Subcutaneous adipose tissue (tissue), 4 donors: ENCODE measurements around the gene C10orf95. TPM values are rescaled to one million over a fixed set of nuclear protein-coding genes. Genes with fewer than 3 reads are reported as not detected.

ENCODE experiments used
- CTCF ChIP-seq: fragments of 450-650 bp; IDR thresholded peaks from one replicate; pipeline ENCODE4 v1.5.1; 2016; ENCODE audit warnings: low read depth, mild to moderate bottlenecking, control low read depth, antibody characterized with exemption, moderate library complexity
- total RNA-seq, 4 donors: library from RNA; depleted of rRNA; stranded (reverse); fragments of >200 nt; gene quantifications; one replicate each; pipeline ENCODE4 v1.1.0, GENCODE V29; 2016

Gene C10orf95
- total RNA-seq, 4 donors from 2014 or later, result not detected

DNA sequence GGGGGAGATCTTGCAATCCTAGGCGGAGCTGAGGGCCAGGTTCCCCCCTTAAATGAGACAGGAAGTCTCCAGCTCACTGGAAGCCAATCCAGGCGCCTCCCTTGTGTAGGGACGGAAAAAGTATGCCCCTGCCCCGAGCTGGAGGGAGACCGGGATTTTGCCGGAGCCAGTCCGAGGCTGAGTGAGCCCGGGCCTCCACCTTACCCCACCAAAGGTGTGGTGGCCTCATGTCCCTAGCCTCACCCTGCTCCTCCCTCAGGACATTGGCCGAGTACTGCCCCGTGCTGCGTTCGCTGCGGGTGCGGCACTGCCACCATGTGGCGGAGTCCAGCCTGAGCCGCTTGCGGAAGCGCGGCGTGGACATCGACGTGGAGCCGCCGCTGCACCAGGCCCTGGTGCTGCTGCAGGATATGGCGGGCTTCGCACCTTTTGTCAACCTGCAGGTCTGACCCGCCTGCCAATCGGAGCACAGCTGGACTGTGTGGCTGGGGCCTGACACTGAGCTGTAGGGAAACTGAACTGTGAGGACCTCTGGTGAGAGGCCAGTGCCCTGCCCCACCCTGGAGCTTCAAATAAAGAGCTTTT, 28.7 kb downstream of the C10orf95 start:
- no peak for TF ChIP-seq CTCF

DNA sequence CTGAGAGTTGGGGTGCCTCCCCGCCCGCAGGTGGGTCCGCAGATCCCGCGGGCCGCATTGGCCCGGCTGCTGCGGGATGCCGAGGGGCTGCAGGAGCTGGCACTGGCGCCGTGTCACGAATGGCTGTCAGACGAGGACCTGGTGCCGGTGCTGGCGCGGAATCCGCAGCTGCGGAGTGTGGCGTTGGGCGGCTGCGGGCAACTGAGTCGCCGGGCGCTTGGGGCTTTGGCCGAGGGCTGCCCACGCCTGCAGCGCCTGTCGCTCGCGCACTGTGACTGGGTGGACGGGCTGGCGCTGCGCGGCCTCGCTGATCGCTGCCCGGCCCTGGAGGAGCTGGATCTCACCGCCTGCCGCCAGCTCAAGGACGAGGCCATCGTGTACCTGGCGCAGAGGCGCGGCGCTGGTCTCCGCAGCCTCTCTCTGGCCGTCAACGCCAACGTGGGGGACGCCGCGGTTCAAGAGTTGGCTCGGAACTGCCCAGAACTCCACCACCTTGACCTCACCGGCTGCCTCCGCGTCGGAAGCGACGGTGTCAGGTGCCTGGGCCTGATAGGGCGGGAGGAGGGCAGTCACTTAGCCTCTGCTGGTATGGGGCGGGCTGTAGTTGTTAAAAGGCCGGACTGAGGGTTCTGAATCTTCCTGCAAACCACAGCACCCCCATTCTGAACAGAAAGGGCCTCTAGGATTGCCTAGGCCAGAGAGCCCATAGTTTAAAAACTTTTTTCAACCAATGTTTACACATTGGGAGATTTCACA, 29.4 kb downstream of the C10orf95 start:
- no peak for TF ChIP-seq CTCF

- TF ChIP-seq CTCF, result no peak
These were observed 29.9 kb downstream of the C10orf95 start for GRCh38 chr10:102421507-102421756.

GRCh38 chr10:102420714-102421506, 30.4 kb downstream of the C10orf95 start, which contains the start of gene FBXL15:
Gene FBXL15, plus strand, starts transcription at chr10:102420836. Its CDS starts 294 bp downstream, at chr10:102421130.
- TF ChIP-seq CTCF, result no peak

GRCh38 chr10:102420181-102420713, 31.1 kb downstream of the C10orf95 start:
- TF ChIP-seq CTCF, result no peak

DNA sequence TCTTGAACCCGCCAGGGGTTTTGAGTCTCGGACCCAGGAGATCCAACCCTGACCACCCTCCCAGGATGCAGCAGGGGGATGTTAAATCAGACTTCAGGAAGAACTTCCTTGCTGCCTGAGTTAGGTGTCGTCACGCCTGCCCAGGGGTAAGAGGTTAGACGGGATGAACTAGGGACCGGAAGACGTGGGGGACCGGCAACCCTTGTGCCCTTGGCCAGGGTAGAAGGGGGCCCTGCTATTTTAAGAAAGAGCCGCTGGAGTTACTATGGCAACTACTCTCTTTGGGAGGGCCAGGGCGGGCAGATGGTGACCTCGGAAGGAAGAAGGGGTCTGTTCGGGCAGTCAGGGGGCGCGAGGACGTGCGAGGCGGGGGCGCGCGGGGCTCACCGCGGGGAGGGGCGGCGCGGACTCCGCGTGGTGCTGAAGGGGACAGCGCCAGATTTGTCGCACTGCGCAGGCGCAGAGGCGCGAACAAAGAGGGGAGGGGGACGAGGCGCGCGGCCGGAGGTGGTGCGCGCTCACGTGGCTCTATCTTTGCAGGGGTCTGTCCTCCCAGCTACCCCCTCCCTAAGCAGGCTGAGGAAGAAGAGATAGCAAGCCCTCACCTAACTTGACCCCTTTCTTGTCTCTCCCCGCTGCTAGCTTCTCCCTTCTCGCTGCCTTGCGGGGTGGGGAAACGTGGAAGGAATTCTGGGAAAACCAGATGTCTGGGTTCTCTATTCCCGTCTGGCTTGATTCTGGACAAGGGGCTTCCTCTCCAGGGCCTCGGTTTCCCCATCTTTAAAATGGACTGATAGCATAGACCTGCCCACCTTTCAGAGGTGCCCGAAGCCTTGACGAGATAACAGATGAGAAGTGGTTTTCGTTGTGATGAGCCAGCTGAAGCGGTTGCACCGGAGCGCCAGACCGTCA, 31.8 kb downstream of the C10orf95 start:
- TF ChIP-seq CTCF, result no peak
